ENCODE measurements around the gene CHST11.
"Not testable (repeated sequence)": the region's sequence is repeated elsewhere in the genome, so short reads cannot be mapped to it uniquely, and the experiment has no call there.

The CHST11 gene

DNA sequence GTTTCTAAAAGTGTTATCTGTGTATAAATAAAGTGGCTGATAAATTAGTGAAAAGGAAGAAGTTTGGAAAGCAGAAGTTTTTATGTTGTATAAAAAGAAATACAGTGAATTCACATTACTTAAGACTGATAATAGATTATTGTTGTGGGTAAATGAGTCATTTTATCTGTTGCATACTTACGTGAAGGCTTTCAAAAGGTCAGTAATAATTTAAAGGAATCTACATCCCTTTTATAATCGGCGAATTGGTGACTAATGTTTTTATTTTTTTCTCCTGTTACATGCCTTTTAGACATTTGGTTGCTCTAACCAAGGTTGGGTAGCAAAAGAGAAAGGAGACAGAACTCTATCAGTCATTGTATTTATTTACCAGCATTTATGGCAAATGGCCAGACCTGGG, 345.5 kb downstream of the CHST11 start:
- no peak for DNase-seq (ENCODE audit: low read depth in 2 of 2)

DNA sequence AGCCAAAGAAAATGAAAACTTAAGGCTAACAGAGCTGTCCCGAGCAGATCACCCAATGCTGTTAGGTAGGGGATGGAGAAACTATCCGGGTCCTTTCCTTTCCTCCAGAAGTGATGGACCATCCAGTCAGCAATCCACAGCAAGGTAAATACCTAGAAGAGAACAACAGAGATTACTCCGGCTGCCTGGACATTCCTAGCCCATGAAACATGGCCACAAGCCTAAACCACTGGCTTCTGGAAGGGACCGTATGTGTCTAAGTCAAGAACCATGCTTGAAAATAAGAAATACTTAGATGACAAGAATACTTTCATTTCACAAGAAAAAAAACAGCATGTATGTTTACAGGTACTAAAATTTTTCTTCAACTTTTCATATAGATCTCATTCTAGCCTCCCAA, 348.4 kb downstream of the CHST11 start:
- DNase-seq (ENCODE audit: low read depth in 2 of 2): no peak

- DNase-seq (ENCODE audit: low read depth in 2 of 2): not testable (repeated sequence)
Observed at GRCh38 chr12:104806194-104806593, 349.4 kb downstream of the CHST11 start.

- no peak for DNase-seq (ENCODE audit: low read depth in 2 of 2)
Observed at GRCh38 chr12:104809251-104809650, 352.5 kb downstream of the CHST11 start.

- no peak for DNase-seq (ENCODE audit: low read depth in 2 of 2)
Observed at GRCh38 chr12:104809706-104810385, 353.1 kb downstream of the CHST11 start.
